Measurements from ENCODE around the gene VWA5B2. TPM values are rescaled to one million over a fixed set of nuclear protein-coding genes. Genes with fewer than 3 reads are reported as not detected.

The VWA5B2 gene
- total and polyA plus RNA-seq, 9 of the 15 experiments (the other 6 are each of a cell fraction or from before 2014, with no cell fraction given), result 0.04 TPM; not detected in 8

- TF ChIP-seq REST (IDR thresholded peaks at IDR 0.05; ENCODE audit: borderline replicate concordance), result peak; percentile 37; the same call in 1 of the 2 replicates
- no peak for TF ChIP-seq REST (CRISPR knock-in tag; IDR thresholded peaks at IDR 0.05; ENCODE audit: low read depth)
- no peak for TF ChIP-seq CCNT2 (IDR thresholded peaks at IDR 0.05; ENCODE audit: borderline replicate concordance, extremely low read depth, insufficient read length, low read depth, low read length)
- no peak for TF ChIP-seq SMARCC2 (IDR thresholded peaks at IDR 0.05; ENCODE audit: low read depth)
- TF ChIP-seq, protein P1, sequence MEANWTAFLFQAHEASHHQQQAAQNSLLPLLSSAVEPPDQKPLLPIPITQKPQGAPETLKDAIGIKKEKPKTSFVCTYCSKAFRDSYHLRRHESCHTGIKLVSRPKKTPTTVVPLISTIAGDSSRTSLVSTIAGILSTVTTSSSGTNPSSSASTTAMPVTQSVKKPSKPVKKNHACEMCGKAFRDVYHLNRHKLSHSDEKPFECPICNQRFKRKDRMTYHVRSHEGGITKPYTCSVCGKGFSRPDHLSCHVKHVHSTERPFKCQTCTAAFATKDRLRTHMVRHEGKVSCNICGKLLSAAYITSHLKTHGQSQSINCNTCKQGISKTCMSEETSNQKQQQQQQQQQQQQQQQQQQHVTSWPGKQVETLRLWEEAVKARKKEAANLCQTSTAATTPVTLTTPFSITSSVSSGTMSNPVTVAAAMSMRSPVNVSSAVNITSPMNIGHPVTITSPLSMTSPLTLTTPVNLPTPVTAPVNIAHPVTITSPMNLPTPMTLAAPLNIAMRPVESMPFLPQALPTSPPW (CRISPR knock-in tag; IDR thresholded peaks at IDR 0.05), result 0 out of 2 replicates have a peak, but pooled peaks have one; percentile 11
- no peak for TF ChIP-seq ZFP1 (CRISPR knock-in tag; IDR thresholded peaks at IDR 0.05)
- TF ChIP-seq U2AF1 (optimal IDR thresholded peaks at IDR 0.05; ENCODE audit: low read depth, low read length), result no peak
- TF ChIP-seq ZNF347 (CRISPR knock-in tag; IDR thresholded peaks at IDR 0.05; ENCODE audit: low read depth), result no peak
- no peak for TF ChIP-seq ARID1B (IDR thresholded peaks at IDR 0.05)
- TF ChIP-seq CEBPB (tag; IDR thresholded peaks at IDR 0.05), result no peak
- TF ChIP-seq SMARCA4 (IDR thresholded peaks at IDR 0.05), result no peak
- TF ChIP-seq GATAD2A (IDR thresholded peaks at IDR 0.05), result no peak
- TF ChIP-seq RBM14 (IDR thresholded peaks at IDR 0.05; ENCODE audit: borderline replicate concordance, insufficient read depth, low read depth, low read length), result no peak
- TF ChIP-seq MEIS2 (IDR thresholded peaks at IDR 0.05; ENCODE audit: partially characterized antibody), result no peak
- peak; percentile 68 for TF ChIP-seq ZBTB7A (IDR thresholded peaks at IDR 0.05; ENCODE audit: borderline replicate concordance, control insufficient read depth, low read depth, low read length)
- TF ChIP-seq, protein P2, sequence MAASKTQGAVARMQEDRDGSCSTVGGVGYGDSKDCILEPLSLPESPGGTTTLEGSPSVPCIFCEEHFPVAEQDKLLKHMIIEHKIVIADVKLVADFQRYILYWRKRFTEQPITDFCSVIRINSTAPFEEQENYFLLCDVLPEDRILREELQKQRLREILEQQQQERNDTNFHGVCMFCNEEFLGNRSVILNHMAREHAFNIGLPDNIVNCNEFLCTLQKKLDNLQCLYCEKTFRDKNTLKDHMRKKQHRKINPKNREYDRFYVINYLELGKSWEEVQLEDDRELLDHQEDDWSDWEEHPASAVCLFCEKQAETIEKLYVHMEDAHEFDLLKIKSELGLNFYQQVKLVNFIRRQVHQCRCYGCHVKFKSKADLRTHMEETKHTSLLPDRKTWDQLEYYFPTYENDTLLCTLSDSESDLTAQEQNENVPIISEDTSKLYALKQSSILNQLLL (CRISPR knock-in tag; IDR thresholded peaks at IDR 0.05; ENCODE audit: borderline replicate concordance), result no peak
- TF ChIP-seq TFAM (CRISPR knock-in tag; conservative IDR thresholded peaks at IDR 0.05), result no peak
Measured at GRCh38 chr3:184227481-184227935, 1.9 kb upstream of the VWA5B2 start (continued).

Measured in K562 (cell line).